Pons (tissue), 1 donor: ENCODE data around the gene SULT1A4.
"Not testable (repeated sequence)": the region's sequence is repeated elsewhere in the genome, so short reads cannot be mapped to it uniquely, and the experiment has no call there.

Experiments used
- DNase-seq: peaks from one replicate; pipeline ENCODE4 v3.0.0-alpha.2; 2016; ENCODE audit warnings: low spot score

Gene SULT1A4

GRCh38 chr16:29459706-29460646 lies at the start of gene SULT1A4:
Gene SULT1A4 (plus strand): TSS chr16:29459913. CDS start chr16:29461386, 1,473 bp downstream.
- not testable (repeated sequence) for DNase-seq

DNA sequence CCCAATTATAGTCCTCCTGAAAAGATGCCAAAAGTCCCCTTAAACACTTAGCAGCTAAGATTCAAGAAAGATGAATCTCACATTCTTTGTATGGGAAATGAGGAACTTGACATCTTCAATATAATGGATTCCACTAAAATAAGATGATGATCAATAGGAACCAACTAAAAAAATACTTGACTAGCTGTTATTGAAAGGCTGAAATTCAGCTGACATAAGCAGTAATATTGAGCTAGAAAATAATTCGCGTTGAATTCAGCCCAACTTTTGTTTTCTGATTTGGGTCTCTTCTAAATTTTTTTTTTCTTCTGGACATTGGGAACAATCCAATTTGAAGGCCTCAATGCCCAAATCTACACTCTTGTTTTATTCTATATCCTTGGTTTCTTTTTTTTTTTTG lies 36.1 kb upstream of the SULT1A4 start:
- DNase-seq = not testable (repeated sequence)

- DNase-seq = not testable (repeated sequence)
These were observed 34.3 kb upstream of the SULT1A4 start for GRCh38 chr16:29425390-29425789.

- DNase-seq = not testable (repeated sequence)
These were observed 6.0 kb upstream of the SULT1A4 start for GRCh38 chr16:29453754-29454153.

DNA sequence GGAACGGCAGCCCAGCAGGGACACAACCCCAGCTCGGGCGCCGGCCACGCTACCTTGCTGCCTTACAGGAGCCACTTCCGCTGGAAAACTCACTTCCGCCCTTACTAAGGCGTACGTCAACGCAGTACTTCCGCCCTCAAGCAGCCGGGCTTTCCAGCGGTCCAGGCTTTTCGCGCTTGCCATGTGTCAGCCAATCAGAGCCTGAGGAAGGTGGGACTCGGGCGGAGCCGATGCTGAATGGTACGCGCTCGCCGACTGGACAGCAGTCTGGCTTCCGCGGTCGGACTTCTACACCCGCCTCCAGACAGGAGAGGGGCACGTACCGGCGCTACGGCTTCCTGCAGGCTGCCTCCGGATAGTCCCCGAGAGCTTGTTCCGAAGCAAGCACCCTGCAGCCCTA lies 5.4 kb upstream of the SULT1A4 start, which contains the start of the genes BOLA2 and SLX1B:
Gene BOLA2 (minus strand): TSS at position 83 of the 400 bp plus-strand sequence. CDS start 98 bp downstream, outside the sequence.
Gene SLX1B (plus strand): TSS at position 265 of the 400 bp plus-strand sequence.
- DNase-seq = not testable (repeated sequence)

- DNase-seq = not testable (repeated sequence)
These were observed 4.9 kb upstream of the SULT1A4 start for GRCh38 chr16:29454828-29455227.

DNA sequence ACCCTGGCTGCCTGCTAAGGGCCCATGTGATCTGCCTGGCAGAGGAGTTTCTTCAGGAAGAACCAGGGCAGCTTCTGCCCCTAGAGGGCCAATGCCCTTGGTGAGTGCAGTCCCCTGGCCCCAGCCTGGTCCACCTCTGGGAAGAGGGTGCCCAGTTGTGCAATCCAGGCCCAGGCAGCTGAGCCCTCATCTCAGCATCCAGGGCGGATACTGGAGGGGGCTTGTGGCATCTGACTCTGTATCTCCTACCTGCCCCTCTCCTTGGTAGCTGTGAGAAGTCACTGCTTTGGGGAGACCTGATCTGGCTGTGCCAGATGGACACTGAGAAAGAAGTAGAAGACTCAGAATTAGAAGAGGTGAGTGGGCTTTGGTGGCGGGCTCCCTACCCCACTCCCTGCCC lies 2.1 kb upstream of the SULT1A4 start:
- not testable (repeated sequence) for DNase-seq

- not testable (repeated sequence) for DNase-seq
These were observed 926 bp downstream of the SULT1A4 start for GRCh38 chr16:29460647-29461030.

DNA sequence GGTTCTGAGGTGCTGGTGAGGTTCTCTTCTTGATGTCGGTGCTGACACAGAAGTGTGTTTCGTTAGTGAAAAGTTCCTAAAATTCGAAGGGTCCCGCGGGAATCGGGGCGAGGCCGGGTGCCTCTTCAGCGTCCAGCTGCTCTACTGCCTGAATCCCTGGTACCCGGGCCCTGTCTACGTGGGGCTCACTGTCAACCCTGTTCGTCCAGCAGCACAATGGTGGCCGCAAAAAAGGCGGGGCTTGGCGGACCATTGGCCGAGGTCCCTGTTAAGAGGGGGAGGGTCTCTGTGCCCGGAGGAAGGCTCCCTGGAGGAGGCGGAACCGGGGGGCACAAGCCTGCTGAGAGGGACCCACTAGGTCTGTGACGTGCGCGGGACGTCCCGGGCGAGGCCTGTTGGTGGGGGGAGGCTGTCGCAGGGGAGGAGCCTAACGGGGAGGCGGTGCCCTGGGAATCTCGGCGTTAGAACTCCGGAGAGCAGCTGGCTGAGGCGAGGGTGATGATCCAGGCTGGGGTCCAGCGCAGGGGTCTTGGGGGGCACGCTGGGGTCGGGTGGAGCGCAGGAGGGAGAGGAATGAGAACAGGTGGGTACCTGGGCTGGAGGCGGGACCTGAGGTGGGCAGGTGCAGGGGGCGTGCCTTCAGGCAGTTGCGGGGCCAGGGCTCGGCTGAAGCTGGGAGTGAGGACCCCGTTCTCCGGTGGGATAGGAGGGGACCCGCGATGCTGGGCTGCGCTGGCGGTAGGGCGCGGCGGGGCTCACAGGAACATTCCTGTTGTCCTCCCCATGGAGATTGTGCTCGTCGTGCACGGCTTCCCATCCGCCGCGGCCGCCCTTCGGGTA lies 6.5 kb downstream of the SULT1A4 start:
- not testable (repeated sequence) for DNase-seq

GRCh38 chr16:29466904-29467303 lies 7.2 kb downstream of the SULT1A4 start:
- not testable (repeated sequence) for DNase-seq

- not testable (repeated sequence) for DNase-seq
These were observed 8.1 kb downstream of the SULT1A4 start for GRCh38 chr16:29467654-29468366.

DNA sequence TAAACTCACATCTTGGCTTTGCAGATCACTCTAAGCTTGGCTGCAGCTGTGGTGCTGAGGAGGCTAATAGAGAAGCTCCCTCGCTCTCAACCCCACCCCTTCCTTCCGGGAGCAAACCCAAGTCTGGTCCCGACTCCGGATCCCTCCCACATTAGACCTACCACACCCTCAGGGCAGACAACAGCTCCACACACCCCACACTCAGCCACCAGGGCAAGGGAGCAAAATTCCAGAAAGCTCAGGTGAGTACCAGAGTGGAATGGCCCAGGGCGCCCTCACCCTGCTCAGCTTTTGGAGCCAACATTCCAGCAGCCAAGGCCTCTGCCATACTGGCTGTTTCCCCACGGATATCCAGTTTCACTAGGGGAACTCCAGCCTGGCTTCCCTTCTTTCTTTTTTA lies 9.9 kb downstream of the SULT1A4 start:
- DNase-seq = not testable (repeated sequence)

DNA sequence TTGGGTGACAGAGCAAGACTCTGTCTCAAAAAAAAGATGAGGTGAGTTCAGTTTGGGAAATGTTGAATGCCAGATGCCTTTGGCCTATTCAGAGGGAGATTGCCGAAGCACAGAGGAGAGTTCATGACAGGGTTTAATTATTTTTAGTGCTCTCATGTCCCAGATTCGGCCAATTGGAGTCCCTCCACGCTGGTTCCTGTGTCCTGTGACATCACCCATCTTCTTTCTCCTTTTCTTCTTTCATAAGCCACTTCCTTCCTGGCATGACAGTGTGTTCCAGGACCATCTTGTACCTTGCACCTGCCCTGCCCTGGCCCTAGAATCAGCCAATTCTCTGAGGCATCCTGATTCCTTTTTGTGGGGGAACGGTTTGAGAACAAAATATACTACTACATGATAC lies 12.4 kb downstream of the SULT1A4 start:
- DNase-seq = not testable (repeated sequence)

DNA sequence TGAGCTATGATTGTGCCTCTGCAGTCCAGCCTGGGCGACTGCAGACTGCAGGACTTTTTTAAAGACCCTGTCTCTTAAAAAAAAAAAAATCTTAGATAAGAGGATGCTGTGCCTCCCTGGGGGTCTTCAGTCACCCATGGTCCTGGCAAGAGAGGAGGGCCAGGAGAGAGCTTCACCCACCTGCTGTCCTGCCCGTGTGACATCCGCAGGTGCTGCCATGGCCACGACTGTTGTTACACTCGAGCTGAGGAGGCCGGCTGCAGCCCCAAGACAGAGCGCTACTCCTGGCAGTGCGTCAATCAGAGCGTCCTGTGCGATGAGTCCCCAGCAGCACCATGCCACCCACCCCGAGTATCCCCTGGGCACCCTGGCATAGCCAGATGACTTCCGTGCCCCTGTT lies 22.6 kb downstream of the SULT1A4 start:
- DNase-seq = not testable (repeated sequence)

- not testable (repeated sequence) for DNase-seq
These were observed 46.6 kb downstream of the SULT1A4 start, which contains the start of gene NPIPB12 for GRCh38 chr16:29506308-29506707. Gene NPIPB12 (minus strand): TSS chr16:29506408.
